Lung (tissue), 12 donors: ENCODE measurements around the gene CX3CL1. TPM values are rescaled to one million over a fixed set of nuclear protein-coding genes. Genes with fewer than 3 reads are reported as not detected.

Experiments used
- ATAC-seq: fragments of 200-7000 bp; cut with Tn5 transposase; one replicate; pipeline ENCODE4 v1.9.1; 2020; ENCODE audit warnings: moderate number of reproducible peaks; ENCODE audit not compliant: insufficient read depth, low FRiP score
- DNase-seq, 3 donors: peaks; one replicate each; pipeline ENCODE4 v3.0.0-alpha.2; 2013 to 2017
- H3K27ac ChIP-seq, 2 donors: one replicate each; pipeline ENCODE4 v1.5.1; 2013; ENCODE audit warnings: mild to moderate bottlenecking in 2 of 2, moderate library complexity in 2 of 2, control low read depth in 1 of 2, inconsistent platforms in 1 of 2, low read depth in 1 of 2, low read length in 1 of 2
- H3K27me3 ChIP-seq, 3 donors: one replicate each; pipeline ENCODE4 v1.5.1; 2013; ENCODE audit warnings: low read length in 2 of 3; ENCODE audit not compliant: control insufficient read depth in 3 of 3, insufficient read depth in 3 of 3
- H3K36me3 ChIP-seq, 4 donors: one replicate each; pipeline ENCODE4 v1.5.1; 2013; ENCODE audit warnings: low read length in 4 of 4, mild to moderate bottlenecking in 1 of 4, moderate library complexity in 1 of 4; ENCODE audit not compliant: control insufficient read depth in 4 of 4, insufficient read depth in 4 of 4
- H3K4me1 ChIP-seq, 5 donors: one replicate each; pipeline ENCODE4 v1.5.1; 2013; ENCODE audit warnings: low read length in 5 of 5, mild to moderate bottlenecking in 2 of 5, moderate library complexity in 1 of 5; ENCODE audit not compliant: control insufficient read depth in 5 of 5, insufficient read depth in 5 of 5
- H3K4me3 ChIP-seq: one replicate; pipeline ENCODE4 v1.5.1; 2013; ENCODE audit warnings: mild to moderate bottlenecking, control low read depth, moderate library complexity
- H3K9ac ChIP-seq, 2 donors: one replicate each; pipeline ENCODE4 v1.5.1; 2013; ENCODE audit warnings: low read length in 2 of 2, control low read depth in 1 of 2; ENCODE audit not compliant: insufficient read depth in 1 of 2
- H3K9me3 ChIP-seq, 4 donors: one replicate each; pipeline ENCODE4 v1.5.1; 2013; ENCODE audit warnings: low read length in 3 of 4, mild to moderate bottlenecking in 1 of 4, moderate library complexity in 1 of 4; ENCODE audit not compliant: control insufficient read depth in 4 of 4, insufficient read depth in 3 of 4
- CTCF ChIP-seq: IDR thresholded peaks from 2 replicates; pipeline ENCODE4 v1.5.1; 2012; ENCODE audit warnings: mild to moderate bottlenecking; ENCODE audit errors: control extremely low read depth, extremely low read depth
- WGBS, 2 donors: extraction: QIAGEN DNeasy Blood & Tissue Kit; methylation state at CpG; one replicate each; pipeline ENCODE4 v1.1.7; 2013; 5-methylcytosine and 5-hydroxymethylcytosine counted together
- polyA plus RNA-seq, 2 donors: library from polyadenylated mRNA; stranded (reverse); fragments of 200-250 nt; gene quantifications; one replicate each; pipeline ENCODE4 v1.2.1, GENCODE V29; 2013
- total RNA-seq, 2 donors: library from RNA; depleted of rRNA in 1 of 2; stranded (reverse); fragments of >200 nt in 1 of 2; gene quantifications; one replicate each; pipeline ENCODE4 v1.2.1, GENCODE V29; 2014 to 2021
- donor health status: control.
- donor health status: control.
- donor health status: Bipolar disorder and iron deficiency.
- donor health status: healthy.
- donor health status: DM: yes; HTN: yes; CAD: no.

The CX3CL1 gene
- total and polyA plus RNA-seq, 4 donors = 22.8 to 58.6 (median 31.7) TPM

GRCh38 chr16:57380671-57381462 lies 8.6 kb downstream of the CX3CL1 start:
- no peak for DNase-seq
- Histone ChIP-seq H3K36me3 (peaks cover 0 to 8% (median 0%) of the 10 kb centered on the region in 4 donors), H3K4me3 (no peak overlapping the region), H3K9me3 (no peaks in the 10 kb centered on the region), H3K27me3 (no peaks in the 10 kb centered on the region), H3K27ac (peak overlapping the region in 1 of 2 donors; percentile 34), H3K4me1 (peaks cover 0 to 14% (median 0%) of the 10 kb centered on the region in 5 donors), H3K9ac (no peak overlapping the region)
- no peak for TF ChIP-seq CTCF
- no peak for ATAC-seq
- 30 to 42% methylated on average over 8 of the region's 8 CpGs for whole genome bisulfite sequencing, 2 donors

DNA sequence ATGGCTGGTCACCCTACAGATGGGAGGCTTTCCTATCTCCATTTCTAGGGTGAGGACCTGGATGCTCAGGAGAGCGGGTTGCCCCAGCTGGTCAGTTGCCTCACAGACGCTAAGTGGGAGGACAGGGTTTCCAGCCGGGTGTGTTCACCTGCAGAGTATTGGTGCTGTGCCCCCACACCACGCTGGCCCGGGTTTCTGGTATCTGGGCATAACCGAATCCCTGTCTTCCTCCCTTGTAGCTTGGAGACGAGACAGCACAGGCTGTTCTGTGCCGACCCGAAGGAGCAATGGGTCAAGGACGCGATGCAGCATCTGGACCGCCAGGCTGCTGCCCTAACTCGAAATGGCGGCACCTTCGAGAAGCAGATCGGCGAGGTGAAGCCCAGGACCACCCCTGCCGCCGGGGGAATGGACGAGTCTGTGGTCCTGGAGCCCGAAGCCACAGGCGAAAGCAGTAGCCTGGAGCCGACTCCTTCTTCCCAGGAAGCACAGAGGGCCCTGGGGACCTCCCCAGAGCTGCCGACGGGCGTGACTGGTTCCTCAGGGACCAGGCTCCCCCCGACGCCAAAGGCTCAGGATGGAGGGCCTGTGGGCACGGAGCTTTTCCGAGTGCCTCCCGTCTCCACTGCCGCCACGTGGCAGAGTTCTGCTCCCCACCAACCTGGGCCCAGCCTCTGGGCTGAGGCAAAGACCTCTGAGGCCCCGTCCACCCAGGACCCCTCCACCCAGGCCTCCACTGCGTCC lies 9.7 kb downstream of the CX3CL1 start:
- no peak for DNase-seq
- no peak for TF ChIP-seq CTCF
- no peak for ATAC-seq
- Histone ChIP-seq H3K9me3 (no peaks in the 10 kb centered on the region), H3K27me3 (no peaks in the 10 kb centered on the region), H3K4me1 (peaks cover 2 to 12% (median 4%) of the 10 kb centered on the region in 5 donors), H3K4me3 (no peak overlapping the region), H3K36me3 (peaks cover 0 to 8% (median 0%) of the 10 kb centered on the region in 4 donors), H3K27ac (no peak overlapping the region), H3K9ac (no peak overlapping the region)
- 96 to 97% methylated on average over 35 of the region's 35 CpGs for WGBS, 2 donors

DNA sequence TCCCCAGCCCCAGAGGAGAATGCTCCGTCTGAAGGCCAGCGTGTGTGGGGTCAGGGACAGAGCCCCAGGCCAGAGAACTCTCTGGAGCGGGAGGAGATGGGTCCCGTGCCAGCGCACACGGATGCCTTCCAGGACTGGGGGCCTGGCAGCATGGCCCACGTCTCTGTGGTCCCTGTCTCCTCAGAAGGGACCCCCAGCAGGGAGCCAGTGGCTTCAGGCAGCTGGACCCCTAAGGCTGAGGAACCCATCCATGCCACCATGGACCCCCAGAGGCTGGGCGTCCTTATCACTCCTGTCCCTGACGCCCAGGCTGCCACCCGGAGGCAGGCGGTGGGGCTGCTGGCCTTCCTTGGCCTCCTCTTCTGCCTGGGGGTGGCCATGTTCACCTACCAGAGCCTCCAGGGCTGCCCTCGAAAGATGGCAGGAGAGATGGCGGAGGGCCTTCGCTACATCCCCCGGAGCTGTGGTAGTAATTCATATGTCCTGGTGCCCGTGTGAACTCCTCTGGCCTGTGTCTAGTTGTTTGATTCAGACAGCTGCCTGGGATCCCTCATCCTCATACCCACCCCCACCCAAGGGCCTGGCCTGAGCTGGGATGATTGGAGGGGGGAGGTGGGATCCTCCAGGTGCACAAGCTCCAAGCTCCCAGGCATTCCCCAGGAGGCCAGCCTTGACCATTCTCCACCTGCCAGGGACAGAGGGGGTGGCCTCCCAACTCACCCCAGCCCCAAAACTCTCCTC lies 10.4 kb downstream of the CX3CL1 start:
- Histone ChIP-seq H3K27ac (no peak overlapping the region), H3K9ac (no peak overlapping the region), H3K4me1 (peaks cover 2 to 11% (median 4%) of the 10 kb centered on the region in 5 donors), H3K9me3 (no peaks in the 10 kb centered on the region), H3K36me3 (peaks cover 0 to 8% (median 0%) of the 10 kb centered on the region in 4 donors), H3K27me3 (no peaks in the 10 kb centered on the region), H3K4me3 (no peak overlapping the region)
- 94 to 95% methylated on average over 15 to 16 of the region's 16 CpGs for WGBS, 2 donors
- no peak for TF ChIP-seq CTCF
- DNase-seq (no peak), ATAC-seq (no peak)
